Small intestine (tissue), 7 donors: ENCODE results near the gene AKAP12. TPM values are rescaled to one million over a fixed set of nuclear protein-coding genes. Genes with fewer than 3 reads are reported as not detected.

Source experiments
- DNase-seq, 2 donors: peaks; one replicate each; pipeline versions ENCODE4 v3.0.0 to v3.0.0-alpha.2; 2013
- FAIRE-seq: peaks from 2 replicates; lab custom pipeline; 2012; peaks lifted over from hg19 to GRCh38; lab: Jason Lieb, UNC
- H3K27ac ChIP-seq, 3 donors: one replicate each; pipeline ENCODE4 v1.5.1; 2013; ENCODE audit warnings: low read length in 2 of 3, mild to moderate bottlenecking in 2 of 3, control low read depth in 1 of 3, inconsistent platforms in 1 of 3, low read depth in 1 of 3, moderate library complexity in 1 of 3
- H3K27me3 ChIP-seq, 3 donors: one replicate each; pipeline ENCODE4 v1.6.1; 2013; ENCODE audit warnings: low read length in 3 of 3, inconsistent platforms in 1 of 3; ENCODE audit not compliant: control insufficient read depth in 3 of 3, insufficient read depth in 3 of 3
- H3K36me3 ChIP-seq, 3 donors: one replicate each; pipeline ENCODE4 v1.6.1; 2013; ENCODE audit warnings: low read length in 3 of 3, inconsistent platforms in 1 of 3, low read depth in 1 of 3, mild to moderate bottlenecking in 1 of 3, moderate library complexity in 1 of 3; ENCODE audit not compliant: control insufficient read depth in 3 of 3, insufficient read depth in 2 of 3
- H3K4me1 ChIP-seq, 3 donors: one replicate each; pipeline ENCODE4 v1.6.1; 2013; ENCODE audit warnings: low read length in 2 of 3, inconsistent platforms in 1 of 3, low read depth in 1 of 3, mild to moderate bottlenecking in 1 of 3, moderate library complexity in 1 of 3; ENCODE audit not compliant: control insufficient read depth in 3 of 3, insufficient read depth in 2 of 3
- H3K4me3 ChIP-seq, 3 donors: one replicate each; pipeline ENCODE4 v1.5.1; 2013; ENCODE audit warnings: low read length in 3 of 3, control low read depth in 1 of 3, inconsistent platforms in 1 of 3, low read depth in 1 of 3, mild to moderate bottlenecking in 1 of 3, moderate library complexity in 1 of 3
- H3K9me3 ChIP-seq, 2 donors: one replicate each; pipeline ENCODE4 v1.6.1; 2013; ENCODE audit warnings: low read depth in 1 of 2, low read length in 1 of 2; ENCODE audit not compliant: control insufficient read depth in 2 of 2, insufficient read depth in 1 of 2
- WGBS, 3 donors: extraction: QIAGEN DNeasy Blood & Tissue Kit; methylation state at CpG; one replicate each; pipeline ENCODE4 v1.1.7; 2013; 5-methylcytosine and 5-hydroxymethylcytosine counted together
- polyA plus RNA-seq, 4 donors: library from polyadenylated mRNA; stranded (reverse) in 3 of 4; unstranded in 1 of 4; fragments of 200-250 nt in 3 of 4; fragments of 120-200 nt in 1 of 4; gene quantifications; one replicate each; pipeline versions ENCODE4 v1.2.1 to v1.2.3, GENCODE V29; 2013
- donor health status: healthy with polysubstance abuse.
- donor health status: control.
- donor health status: control.
- donor health status: Bipolar disorder and iron deficiency.
- donor health status: healthy.

The AKAP12 gene
- polyA plus RNA-seq, 4 donors, result 0.67 to 23.3 (median 7.2) TPM

DNA sequence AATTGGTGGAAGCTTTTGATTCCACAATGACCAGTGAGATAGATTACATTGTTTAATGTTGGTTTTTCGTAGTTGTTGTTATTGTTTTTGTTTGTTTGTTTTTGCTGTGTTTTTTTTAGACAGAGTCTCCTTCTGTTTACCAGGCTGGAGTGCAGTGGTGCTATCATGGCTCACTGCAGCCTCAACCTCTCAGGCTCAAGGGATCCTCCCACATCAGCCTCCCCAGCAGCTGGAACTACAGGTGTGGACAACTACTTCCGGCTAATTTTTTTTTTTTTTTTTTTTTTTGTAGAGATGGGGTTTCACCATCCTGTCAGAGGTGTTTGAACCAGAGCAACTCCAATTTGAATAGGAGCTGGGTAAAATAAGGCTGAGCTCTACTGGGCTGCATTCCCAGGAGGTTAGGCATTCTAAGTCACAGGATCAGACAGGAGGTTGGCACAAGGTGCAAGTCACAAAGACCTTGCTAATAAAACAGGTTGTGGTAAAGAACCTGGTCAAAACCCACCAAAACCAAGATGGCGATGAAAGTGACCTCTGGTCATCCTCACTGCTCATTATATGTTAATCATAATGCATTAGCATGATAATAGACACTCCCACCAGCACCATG lies 10.9 kb upstream of the AKAP12 start:
- FAIRE-seq, result no peak
- WGBS, 3 donors, result 87 to 91% (median 90%) methylated on average over 3 of the region's 3 CpGs

DNA sequence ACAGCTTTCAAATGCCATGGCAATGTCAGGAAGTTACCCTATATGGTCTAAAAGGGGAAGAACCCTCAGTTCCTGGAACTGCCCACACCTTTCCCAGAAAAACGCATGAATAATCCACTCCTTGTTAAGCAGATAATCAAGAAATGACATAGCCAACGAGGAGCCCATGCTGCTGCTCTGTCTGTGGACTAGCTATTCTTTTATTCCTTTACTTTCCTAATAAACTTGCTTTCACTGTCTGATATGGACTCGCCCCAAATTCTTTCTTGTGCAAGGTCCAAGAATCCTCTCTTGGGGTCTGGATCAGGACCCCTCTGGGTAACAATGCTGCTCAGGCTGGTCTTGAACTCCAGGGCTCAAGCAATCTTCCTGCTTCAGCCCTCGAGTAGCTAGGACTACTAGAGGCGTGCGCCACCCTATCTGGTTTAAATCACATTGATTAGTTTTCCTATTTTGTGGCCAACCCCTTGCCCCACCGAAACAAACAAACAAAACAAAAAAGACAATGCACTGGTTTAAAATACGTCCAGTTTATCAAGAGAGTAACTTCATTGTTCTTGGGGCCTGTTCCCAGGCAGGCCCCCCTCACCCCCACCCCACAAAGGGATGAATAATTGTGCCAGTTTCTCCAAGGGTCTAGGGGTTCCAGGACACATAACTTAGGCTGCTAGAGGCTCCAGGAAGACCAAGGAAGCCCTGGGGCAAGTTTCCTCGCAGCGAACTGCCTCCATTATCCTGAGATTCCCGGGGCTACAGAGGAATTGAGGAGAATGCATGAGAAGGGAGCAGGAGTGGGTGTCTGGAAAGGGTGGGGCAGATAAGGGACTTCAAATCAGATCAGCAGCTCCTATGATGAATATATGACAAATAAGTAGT lies 10.1 kb upstream of the AKAP12 start:
- Histone ChIP-seq H3K9me3 (no peaks in the 10 kb centered on the region), H3K27ac (no peak overlapping the region), H3K36me3 (no peaks in the 10 kb centered on the region), H3K27me3 (peaks cover 0 to 2% (median 0%) of the 10 kb centered on the region in 3 donors), H3K4me1 (no peaks in the 10 kb centered on the region), H3K4me3 (no peak overlapping the region)
- no peak for FAIRE-seq
- no peak for DNase-seq
- WGBS, 3 donors, result 72 to 80% (median 75%) methylated on average over 11 of the region's 11 CpGs

More for the DNA sequence above, 10.9 kb upstream of the AKAP12 start:
- no peak for DNase-seq
- H3K4me3 ChIP-seq, result no peak overlapping the region
- peaks cover 0 to 2% (median 0%) of the 10 kb centered on the region in 3 donors for H3K27me3 ChIP-seq
- H3K27ac ChIP-seq, result no peak overlapping the region
- H3K9me3 ChIP-seq, result no peaks in the 10 kb centered on the region
- no peaks in the 10 kb centered on the region for H3K36me3 ChIP-seq
- no peaks in the 10 kb centered on the region for H3K4me1 ChIP-seq

DNA sequence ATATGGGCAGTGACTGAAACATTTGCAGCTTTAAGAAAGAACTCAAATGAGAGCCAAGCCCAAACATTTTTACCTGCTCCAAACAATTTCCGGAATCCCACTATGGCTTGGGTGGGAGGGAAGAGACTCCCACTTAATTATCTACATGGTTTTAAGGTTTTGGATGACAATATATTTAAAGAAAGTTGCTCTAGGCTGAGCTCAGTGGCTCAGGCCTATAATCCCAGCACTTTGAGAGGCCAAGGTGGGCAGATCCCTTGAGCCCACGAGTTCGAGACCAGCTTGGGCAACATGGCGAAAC lies 9.5 kb upstream of the AKAP12 start:
- 92 to 99% (median 98%) methylated on average over 4 of the region's 4 CpGs for WGBS, 3 donors
- no peak overlapping the region for H3K27ac ChIP-seq
- H3K4me3 ChIP-seq, result no peak overlapping the region
- no peaks in the 10 kb centered on the region for H3K4me1 ChIP-seq
- no peak for DNase-seq
- no peaks in the 10 kb centered on the region for H3K36me3 ChIP-seq
- peaks cover 0 to 2% (median 0%) of the 10 kb centered on the region in 3 donors for H3K27me3 ChIP-seq
- no peak for FAIRE-seq
- no peaks in the 10 kb centered on the region for H3K9me3 ChIP-seq

DNA sequence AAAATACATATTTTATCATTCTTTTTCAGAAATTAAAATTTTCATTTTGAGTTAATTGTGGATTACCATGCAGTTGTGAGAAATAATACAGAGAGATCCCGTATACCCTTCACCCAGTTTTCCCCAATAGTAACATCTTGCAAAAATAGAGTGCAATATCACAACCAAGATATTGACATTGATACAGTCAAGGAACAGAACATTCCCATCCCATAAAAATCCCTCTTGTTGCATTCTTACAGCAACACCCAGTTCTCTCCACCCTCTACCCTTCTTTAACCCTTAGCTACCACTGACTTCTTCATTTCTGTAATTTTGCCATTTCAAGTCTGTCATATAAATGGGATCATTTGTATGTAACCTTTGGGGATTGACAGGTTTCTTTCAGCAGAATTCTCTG lies 6.9 kb upstream of the AKAP12 start:
- no peak for FAIRE-seq
- 76 to 92% (median 81%) methylated on average over 1 of the region's 1 CpG for WGBS, 3 donors

DNA sequence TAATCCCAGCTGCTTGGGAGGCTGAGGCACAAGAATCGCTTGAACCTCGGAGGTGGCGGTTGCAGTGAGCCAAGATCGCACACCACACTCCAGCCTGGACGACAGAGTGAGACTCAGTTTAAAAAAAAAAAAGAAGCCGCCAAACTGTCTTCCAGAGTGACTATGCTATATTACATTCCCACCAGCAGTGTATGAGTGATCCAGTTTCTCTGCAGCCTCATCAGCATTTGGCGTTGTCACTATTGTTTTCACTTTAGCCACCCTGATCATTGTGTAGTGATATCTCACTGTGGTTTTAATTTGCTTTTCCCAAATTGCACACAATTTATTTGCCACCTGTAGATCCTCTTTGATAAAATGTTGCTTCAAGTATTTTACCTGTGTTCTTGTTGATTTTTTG lies 6.0 kb upstream of the AKAP12 start:
- no peaks in the 10 kb centered on the region for H3K4me1 ChIP-seq
- H3K27ac ChIP-seq, result no peak overlapping the region
- no peaks in the 10 kb centered on the region for H3K36me3 ChIP-seq
- 89 to 93% (median 93%) methylated on average over 7 of the region's 7 CpGs for WGBS, 3 donors
- FAIRE-seq (no peak), DNase-seq (no peak)
- no peak overlapping the region for H3K4me3 ChIP-seq
- no peaks in the 10 kb centered on the region for H3K9me3 ChIP-seq
- no peaks in the 10 kb centered on the region for H3K27me3 ChIP-seq

More for the DNA sequence above, 6.9 kb upstream of the AKAP12 start:
- Histone ChIP-seq H3K27ac (no peak overlapping the region), H3K4me3 (no peak overlapping the region), H3K27me3 (no peaks in the 10 kb centered on the region), H3K9me3 (no peaks in the 10 kb centered on the region), H3K36me3 (no peaks in the 10 kb centered on the region), H3K4me1 (no peaks in the 10 kb centered on the region)
- DNase-seq, result no peak

DNA sequence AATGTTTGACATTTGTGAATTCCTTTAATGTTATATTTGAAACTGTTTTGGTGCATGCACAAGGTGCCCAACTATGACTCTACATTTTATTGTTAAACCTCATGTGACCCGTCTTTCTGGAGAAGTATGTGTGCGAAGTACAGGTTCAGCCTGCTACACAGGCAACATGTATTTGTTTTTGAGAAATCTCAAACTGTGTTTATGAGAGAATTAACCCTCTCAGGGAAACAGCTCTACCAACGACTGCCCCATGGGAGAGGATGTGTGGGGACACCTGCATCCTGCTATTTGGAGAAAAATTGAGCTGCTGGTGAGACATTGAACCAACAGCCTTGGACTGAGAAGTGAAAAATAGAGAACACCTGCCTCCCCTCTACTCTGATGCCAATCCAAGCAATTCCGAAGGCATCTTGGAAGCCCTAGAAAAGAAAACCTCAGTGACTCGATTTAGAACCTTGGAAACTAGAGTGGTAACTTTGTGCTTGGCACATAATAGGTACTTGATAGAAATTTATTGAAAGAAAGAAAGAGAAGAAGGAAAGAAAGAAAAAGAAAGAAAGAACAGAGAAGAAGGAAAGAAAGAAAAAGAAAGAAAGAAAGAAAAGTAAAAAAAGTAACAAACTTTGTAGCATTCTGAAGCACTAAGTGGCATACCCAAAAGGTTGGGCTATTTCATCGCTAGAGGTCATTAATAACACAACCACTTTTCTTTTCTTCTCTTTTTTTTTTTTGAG lies 2.9 kb upstream of the AKAP12 start:
- peaks cover 4 to 26% (median 8%) of the 10 kb centered on the region in 3 donors for H3K27me3 ChIP-seq
- no peaks in the 10 kb centered on the region for H3K36me3 ChIP-seq
- H3K4me1 ChIP-seq, result peaks cover 0 to 8% (median 0%) of the 10 kb centered on the region in 3 donors
- FAIRE-seq (no peak), DNase-seq (no peak)
- H3K9me3 ChIP-seq, result no peaks in the 10 kb centered on the region
- no peak overlapping the region for H3K27ac ChIP-seq
- WGBS, 3 donors, result 65 to 68% (median 66%) methylated on average over 6 of the region's 6 CpGs
- H3K4me3 ChIP-seq, result no peak overlapping the region

DNA sequence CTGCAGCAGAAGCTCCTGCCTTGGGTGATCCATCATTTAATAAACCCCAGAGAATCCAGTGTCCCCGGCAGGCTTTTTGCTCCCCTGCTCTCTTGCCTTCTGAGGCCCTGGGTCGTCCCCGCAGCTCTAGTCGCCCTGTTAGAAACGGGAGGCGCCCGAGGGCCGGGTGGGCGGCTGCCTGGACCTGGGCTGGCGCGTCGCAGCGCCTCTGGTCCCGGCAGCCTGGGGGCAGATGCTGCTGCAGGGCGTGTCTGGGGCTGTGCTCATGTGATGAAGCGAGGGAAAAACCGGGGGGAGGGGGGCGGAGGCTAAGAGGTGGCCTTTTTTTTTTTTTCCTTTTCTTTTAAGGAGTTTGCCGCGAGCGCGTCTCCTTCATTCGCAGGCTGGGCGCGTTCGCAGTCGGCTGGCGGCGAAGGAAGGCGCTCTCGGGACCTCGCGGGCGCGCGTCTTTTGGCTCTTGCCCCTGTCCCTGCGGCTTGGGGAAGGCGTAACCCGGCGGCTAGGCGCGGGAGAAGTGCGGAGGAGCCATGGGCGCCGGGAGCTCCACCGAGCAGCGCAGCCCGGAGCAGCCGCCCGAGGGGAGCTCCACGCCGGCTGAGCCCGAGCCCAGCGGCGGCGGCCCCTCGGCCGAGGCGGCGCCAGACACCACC lies 394 bp downstream of the AKAP12 start:
- Histone ChIP-seq H3K9me3 (no peaks in the 10 kb centered on the region), H3K4me1 (peaks cover 0 to 8% (median 0%) of the 10 kb centered on the region in 3 donors), H3K4me3 (peak overlapping the region; percentile 41 to 64 (median 50)), H3K27me3 (peaks cover 7 to 31% (median 8%) of the 10 kb centered on the region in 3 donors), H3K27ac (peak overlapping the region in 2 of 3 donors; percentile 64 to 85), H3K36me3 (no peaks in the 10 kb centered on the region)
- FAIRE-seq (no peak), DNase-seq (peak in 1 of 2 donors; percentile 68)
- 0 to 1% (median 1%) methylated on average over 59 to 60 of the region's 60 CpGs for WGBS, 3 donors
